Measurements from ENCODE around the gene PCYT1B.

Gene PCYT1B

DNA sequence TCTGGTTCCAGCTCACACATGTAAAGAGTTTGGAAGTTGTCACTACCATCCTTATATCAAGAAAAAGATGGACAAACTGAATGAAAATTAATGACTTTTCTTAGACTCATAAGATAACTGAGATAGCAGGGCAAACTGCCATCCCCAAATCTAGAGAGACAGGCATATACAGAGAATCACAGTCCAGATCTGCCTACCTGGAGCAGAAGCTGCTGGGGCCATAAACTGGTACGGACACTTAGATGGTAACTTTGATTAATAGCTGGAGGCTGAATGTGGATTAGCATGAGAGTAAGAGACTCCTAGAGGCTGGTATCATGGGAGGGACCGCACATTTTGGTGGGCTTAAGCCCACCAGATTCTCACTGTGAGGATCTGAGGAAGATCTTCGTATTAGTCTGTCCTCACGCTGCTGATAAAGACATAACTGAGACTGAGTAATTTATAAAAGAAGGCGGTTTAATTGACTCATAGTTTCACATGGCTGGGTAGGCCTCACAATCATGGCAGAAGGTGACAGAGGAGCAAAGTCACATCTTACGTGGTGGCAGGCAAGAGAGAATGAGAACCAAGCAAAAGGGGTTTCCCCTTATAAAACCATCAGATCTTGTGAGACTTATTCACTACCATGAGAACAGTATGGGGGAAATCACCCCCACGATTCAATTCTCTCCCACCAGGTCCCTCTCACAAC lies 35.7 kb upstream of the PCYT1B start:
- TF ChIP-seq, protein P1, sequence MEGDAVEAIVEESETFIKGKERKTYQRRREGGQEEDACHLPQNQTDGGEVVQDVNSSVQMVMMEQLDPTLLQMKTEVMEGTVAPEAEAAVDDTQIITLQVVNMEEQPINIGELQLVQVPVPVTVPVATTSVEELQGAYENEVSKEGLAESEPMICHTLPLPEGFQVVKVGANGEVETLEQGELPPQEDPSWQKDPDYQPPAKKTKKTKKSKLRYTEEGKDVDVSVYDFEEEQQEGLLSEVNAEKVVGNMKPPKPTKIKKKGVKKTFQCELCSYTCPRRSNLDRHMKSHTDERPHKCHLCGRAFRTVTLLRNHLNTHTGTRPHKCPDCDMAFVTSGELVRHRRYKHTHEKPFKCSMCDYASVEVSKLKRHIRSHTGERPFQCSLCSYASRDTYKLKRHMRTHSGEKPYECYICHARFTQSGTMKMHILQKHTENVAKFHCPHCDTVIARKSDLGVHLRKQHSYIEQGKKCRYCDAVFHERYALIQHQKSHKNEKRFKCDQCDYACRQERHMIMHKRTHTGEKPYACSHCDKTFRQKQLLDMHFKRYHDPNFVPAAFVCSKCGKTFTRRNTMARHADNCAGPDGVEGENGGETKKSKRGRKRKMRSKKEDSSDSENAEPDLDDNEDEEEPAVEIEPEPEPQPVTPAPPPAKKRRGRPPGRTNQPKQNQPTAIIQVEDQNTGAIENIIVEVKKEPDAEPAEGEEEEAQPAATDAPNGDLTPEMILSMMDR (IDR thresholded peaks at IDR 0.05; ENCODE audit: low read depth, low read length, missing control alignments), result no peak
- no peak for DNase-seq (ENCODE audit: extremely low read depth, low read depth)
- H3K4me3 ChIP-seq (replicated peaks; ENCODE audit: low read depth, low read length), result no peak overlapping the region

GRCh38 chrX:24676403-24677024 lies 29.4 kb upstream of the PCYT1B start:
- no peak overlapping the region for H3K4me3 ChIP-seq (replicated peaks; ENCODE audit: low read depth, low read length)
- no peak for DNase-seq (ENCODE audit: extremely low read depth, low read depth)
- TF ChIP-seq, protein P1 (IDR thresholded peaks at IDR 0.05; ENCODE audit: low read depth, low read length, missing control alignments), result peak; percentile 42

- no peak for DNase-seq (ENCODE audit: extremely low read depth, low read depth)
- TF ChIP-seq, protein P1 (IDR thresholded peaks at IDR 0.05; ENCODE audit: low read depth, low read length, missing control alignments), result no peak
These were observed 26.3 kb upstream of the PCYT1B start for GRCh38 chrX:24673424-24673823.

GRCh38 chrX:24672701-24673190 lies 25.6 kb upstream of the PCYT1B start:
- no peak for DNase-seq (ENCODE audit: extremely low read depth, low read depth)
- TF ChIP-seq, protein P1 (IDR thresholded peaks at IDR 0.05; ENCODE audit: low read depth, low read length, missing control alignments), result no peak
- no peak overlapping the region for H3K4me3 ChIP-seq (replicated peaks; ENCODE audit: low read depth, low read length)

More at GRCh38 chrX:24673424-24673823, 26.3 kb upstream of the PCYT1B start:
- no peak overlapping the region for H3K4me3 ChIP-seq (replicated peaks; ENCODE audit: low read depth, low read length)

GRCh38 chrX:24668111-24668510 lies 21.0 kb upstream of the PCYT1B start:
- no peak overlapping the region for H3K4me3 ChIP-seq (replicated peaks; ENCODE audit: low read depth, low read length)
- DNase-seq (ENCODE audit: extremely low read depth, low read depth), result no peak
- TF ChIP-seq, protein P1 (IDR thresholded peaks at IDR 0.05; ENCODE audit: low read depth, low read length, missing control alignments), result no peak

- DNase-seq (ENCODE audit: extremely low read depth, low read depth), result no peak
- TF ChIP-seq, protein P1 (IDR thresholded peaks at IDR 0.05; ENCODE audit: low read depth, low read length, missing control alignments), result no peak
- no peak overlapping the region for H3K4me3 ChIP-seq (replicated peaks; ENCODE audit: low read depth, low read length)
These were observed 15.2 kb upstream of the PCYT1B start for GRCh38 chrX:24662352-24662751.
